ENCODE measurements around the gene F10.

The F10 gene

DNA sequence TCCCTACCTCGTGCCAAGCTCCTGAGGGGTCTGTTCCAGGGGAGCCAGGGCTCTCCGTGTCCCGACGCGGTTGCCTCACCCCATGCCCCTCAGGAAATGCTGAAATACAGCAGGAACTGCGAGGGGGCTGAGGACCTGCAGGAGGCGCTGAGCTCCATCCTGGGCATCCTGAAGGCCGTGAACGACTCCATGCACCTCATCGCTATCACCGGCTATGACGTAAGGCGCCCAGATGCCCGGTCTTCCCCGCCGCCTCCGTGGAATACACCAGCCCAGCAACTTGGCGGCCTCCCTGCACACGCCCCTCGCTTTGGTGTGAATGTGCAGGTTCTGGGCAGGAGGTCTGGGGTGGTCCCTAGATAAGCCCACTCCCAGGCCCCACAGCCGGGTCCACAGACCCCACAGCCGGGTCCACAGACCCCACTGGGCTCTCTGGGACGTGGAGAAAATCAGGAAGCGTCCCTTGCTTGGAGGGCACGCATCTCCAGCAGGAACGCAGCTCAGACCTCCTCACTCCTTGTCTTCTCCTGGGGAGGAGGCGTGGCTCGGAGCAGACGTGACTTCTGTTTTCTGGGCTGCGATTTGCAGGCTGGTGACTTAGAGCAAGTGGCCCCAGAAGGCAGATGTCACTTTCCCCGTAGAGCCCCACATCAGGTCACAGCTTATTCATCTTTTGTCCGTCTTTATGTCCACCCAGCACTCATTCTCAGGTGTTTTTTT is 36.4 kb upstream of the F10 start:
- no peak for DNase-seq (ENCODE audit: extremely low spot score)
- no peak for TF ChIP-seq SUZ12 (IDR thresholded peaks at IDR 0.05)
- no peak for TF ChIP-seq ZNF384 (IDR thresholded peaks at IDR 0.05)
- TF ChIP-seq HDGF (IDR thresholded peaks at IDR 0.05; ENCODE audit: borderline replicate concordance) = no peak
- no peak for TF ChIP-seq CTBP1 (IDR thresholded peaks at IDR 0.05; ENCODE audit: borderline replicate concordance)
- TF ChIP-seq FOXA1 (IDR thresholded peaks at IDR 0.05) = no peak
- no peak for TF ChIP-seq SP1 (IDR thresholded peaks at IDR 0.05)
- no peak for TF ChIP-seq NFRKB (IDR thresholded peaks at IDR 0.05)
- no peak for TF ChIP-seq LEF1 (IDR thresholded peaks at IDR 0.05; ENCODE audit: borderline replicate concordance)
- TF ChIP-seq ARNT (IDR thresholded peaks at IDR 0.05) = no peak
- TF ChIP-seq L3MBTL2 (conservative IDR thresholded peaks at IDR 0.05) = no peak
- POLR2A ChIA-PET = no interaction called here
- CTCF ChIA-PET = no interaction called here

DNA sequence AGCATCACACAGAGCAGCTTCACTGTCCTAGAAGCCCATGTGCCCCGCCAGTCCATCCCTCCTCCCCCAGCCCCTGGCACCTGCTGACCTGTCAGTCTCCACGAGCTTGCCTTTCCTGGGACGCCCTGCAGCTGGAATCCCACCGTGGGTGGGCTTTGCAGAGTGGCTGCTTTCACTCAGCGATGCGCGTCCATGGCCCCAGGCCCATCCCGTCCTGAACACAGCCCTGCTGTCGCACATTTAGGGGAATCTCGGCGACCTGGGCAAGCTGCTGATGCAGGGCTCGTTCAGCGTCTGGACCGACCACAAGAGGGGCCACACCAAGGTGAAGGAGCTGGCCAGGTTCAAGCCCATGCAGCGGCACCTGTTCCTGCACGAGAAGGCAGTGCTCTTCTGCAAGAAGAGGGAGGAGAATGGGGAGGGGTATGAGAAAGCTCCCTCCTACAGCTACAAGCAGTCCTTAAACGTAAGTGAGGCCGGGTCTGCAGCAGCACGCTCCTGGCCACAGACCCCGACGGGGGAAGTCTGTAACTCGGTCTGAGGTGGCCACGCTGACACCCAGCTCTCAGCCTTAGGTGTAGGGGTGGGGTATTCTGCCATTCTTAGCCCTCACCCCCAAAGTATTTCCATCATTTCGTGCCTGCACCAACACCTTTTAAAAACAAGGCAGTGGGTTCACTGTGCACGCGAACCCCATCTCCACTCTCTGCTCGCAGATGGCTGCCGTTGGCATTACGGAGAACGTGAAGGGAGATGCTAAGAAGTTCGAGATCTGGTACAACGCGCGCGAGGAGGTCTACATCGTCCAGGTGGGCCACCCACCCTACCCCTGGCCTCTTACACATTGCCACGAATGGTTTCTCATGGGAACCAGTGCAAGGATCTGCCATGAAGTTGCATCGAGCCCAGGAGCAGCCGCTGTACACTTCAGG is 35.3 kb upstream of the F10 start:
- DNase-seq (ENCODE audit: extremely low spot score) = no peak
- ChIA-PET CTCF (no interaction called here), POLR2A (no interaction called here)
- TF ChIP-seq L3MBTL2 (conservative IDR thresholded peaks at IDR 0.05) = no peak

DNA sequence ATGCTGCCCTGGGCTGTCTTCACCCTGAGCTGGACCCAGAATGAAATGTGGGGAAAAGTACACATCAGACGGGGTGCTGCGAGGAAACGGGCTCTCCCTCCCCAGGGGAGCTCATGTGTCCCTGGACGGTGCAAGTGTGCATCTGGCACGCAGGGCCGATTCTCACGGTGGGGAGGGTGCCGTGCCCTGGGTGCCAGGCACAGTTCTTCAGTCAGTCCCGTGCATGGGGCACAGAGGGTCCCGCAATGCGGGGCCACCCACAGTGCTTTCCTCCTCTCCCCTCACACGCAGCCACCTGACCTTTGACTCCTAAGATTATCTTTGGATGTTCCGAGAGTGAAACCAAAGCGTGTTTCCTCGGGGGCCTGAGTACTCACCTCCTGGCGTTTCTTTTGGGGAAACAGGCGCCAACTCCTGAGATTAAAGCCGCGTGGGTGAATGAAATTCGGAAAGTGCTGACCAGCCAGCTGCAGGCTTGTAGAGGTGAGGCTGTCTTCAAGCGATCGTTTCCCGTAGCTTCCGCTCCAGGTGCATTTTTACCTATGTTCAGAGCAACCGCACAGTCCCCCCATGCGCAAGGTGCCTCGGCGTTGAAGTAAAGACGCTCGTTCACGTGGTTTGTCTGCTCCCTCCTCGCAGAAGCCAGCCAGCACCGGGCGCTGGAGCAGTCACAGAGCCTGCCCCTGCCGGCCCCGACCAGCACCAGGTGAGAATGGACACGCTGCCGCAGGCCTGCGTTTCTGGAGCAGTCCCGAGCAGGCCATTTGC is 34.5 kb upstream of the F10 start:
- TF ChIP-seq SUZ12 (IDR thresholded peaks at IDR 0.05) (no peak), ARNT (IDR thresholded peaks at IDR 0.05) (no peak), LEF1 (IDR thresholded peaks at IDR 0.05; ENCODE audit: borderline replicate concordance) (no peak), HDGF (IDR thresholded peaks at IDR 0.05; ENCODE audit: borderline replicate concordance) (no peak), L3MBTL2 (conservative IDR thresholded peaks at IDR 0.05) (no peak), TARDBP (IDR thresholded peaks at IDR 0.05) (no peak), ZNF384 (IDR thresholded peaks at IDR 0.05) (no peak), NFRKB (IDR thresholded peaks at IDR 0.05) (no peak), ELF4 (IDR thresholded peaks at IDR 0.05) (no peak), BHLHE40 (IDR thresholded peaks at IDR 0.05; ENCODE audit: borderline replicate concordance) (no peak), SP1 (IDR thresholded peaks at IDR 0.05) (no peak), FOXA1 (IDR thresholded peaks at IDR 0.05) (no peak), CTBP1 (IDR thresholded peaks at IDR 0.05; ENCODE audit: borderline replicate concordance) (no peak), FOXM1 (IDR thresholded peaks at IDR 0.05; ENCODE audit: borderline replicate concordance) (no peak), FOXK2 (IDR thresholded peaks at IDR 0.05) (no peak)
- TF ChIP-seq, protein P1, sequence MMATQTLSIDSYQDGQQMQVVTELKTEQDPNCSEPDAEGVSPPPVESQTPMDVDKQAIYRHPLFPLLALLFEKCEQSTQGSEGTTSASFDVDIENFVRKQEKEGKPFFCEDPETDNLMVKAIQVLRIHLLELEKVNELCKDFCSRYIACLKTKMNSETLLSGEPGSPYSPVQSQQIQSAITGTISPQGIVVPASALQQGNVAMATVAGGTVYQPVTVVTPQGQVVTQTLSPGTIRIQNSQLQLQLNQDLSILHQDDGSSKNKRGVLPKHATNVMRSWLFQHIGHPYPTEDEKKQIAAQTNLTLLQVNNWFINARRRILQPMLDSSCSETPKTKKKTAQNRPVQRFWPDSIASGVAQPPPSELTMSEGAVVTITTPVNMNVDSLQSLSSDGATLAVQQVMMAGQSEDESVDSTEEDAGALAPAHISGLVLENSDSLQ (IDR thresholded peaks at IDR 0.05) = no peak
- ChIA-PET CTCF (no interaction called here), POLR2A (no interaction called here)
- no peak for DNase-seq (ENCODE audit: extremely low spot score)

DNA sequence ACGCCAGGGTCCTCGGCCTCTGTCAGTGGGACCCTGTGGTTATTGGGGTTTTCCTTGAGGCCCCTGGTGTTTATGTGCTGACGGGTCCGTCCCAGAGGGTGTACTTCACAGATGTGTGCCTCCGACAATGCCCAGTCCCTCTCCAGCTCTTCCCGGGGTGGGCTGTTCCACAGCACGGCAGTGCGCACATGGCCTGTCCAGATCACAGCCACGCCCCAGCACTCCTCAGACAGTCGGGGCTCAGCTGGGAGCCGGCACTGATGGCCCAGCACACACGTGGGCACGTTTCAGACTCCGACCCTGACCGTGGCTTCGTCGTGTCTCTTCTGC is 33.9 kb upstream of the F10 start:
- POLR2A ChIA-PET = no interaction called here
- CTCF ChIA-PET = no interaction called here
- no peak for DNase-seq (ENCODE audit: extremely low spot score)
- TF ChIP-seq LEF1 (IDR thresholded peaks at IDR 0.05; ENCODE audit: borderline replicate concordance) = no peak
- TF ChIP-seq ARNT (IDR thresholded peaks at IDR 0.05) = no peak
- TF ChIP-seq ELF4 (IDR thresholded peaks at IDR 0.05) = no peak
- TF ChIP-seq FOXM1 (IDR thresholded peaks at IDR 0.05; ENCODE audit: borderline replicate concordance) = no peak
- no peak for TF ChIP-seq L3MBTL2 (conservative IDR thresholded peaks at IDR 0.05)
- TF ChIP-seq TARDBP (IDR thresholded peaks at IDR 0.05) = no peak
- no peak for TF ChIP-seq FOXA1 (IDR thresholded peaks at IDR 0.05)
- no peak for TF ChIP-seq NFRKB (IDR thresholded peaks at IDR 0.05)
- TF ChIP-seq CTBP1 (IDR thresholded peaks at IDR 0.05; ENCODE audit: borderline replicate concordance) = no peak
- TF ChIP-seq SUZ12 (IDR thresholded peaks at IDR 0.05) = no peak
- no peak for TF ChIP-seq ZNF384 (IDR thresholded peaks at IDR 0.05)
- TF ChIP-seq, protein P1 (IDR thresholded peaks at IDR 0.05) = no peak

DNA sequence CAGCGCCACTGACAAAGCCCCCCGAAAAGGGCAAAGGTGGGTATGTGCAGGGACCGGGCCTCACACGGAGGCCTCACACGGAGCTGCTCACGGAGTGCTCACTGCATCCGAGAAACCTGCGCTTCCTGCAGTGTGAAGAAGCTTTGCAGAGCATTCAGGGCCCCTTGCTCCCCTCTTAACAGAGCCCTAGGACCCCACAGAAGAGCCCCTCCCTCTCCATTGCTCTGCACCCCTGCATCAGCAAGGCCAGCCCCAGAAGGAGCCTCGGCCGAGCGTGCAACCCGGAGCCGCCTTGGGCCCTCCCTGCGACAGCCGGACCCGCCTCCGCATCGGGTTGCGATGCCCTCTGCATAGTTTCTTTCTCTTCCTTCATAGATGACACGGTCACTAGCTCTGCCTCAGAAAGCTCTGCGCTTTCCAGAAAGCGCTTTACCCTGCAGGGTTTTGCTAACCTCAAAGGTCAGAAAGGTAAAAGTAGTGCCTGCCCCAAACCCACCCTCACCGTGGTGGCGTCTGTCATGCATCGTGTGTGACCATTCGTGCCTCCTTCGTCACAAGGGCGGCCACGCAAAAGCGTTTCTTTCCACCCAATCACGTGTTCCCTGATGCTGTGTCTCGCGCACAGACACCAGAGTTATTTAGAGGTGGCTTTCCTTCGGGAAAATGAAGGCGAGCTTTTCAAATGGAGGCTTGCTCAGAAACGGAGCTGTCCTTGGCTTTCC is 32.7 kb upstream of the F10 start:
- no peak for TF ChIP-seq L3MBTL2 (conservative IDR thresholded peaks at IDR 0.05)
- TF ChIP-seq ARNT (IDR thresholded peaks at IDR 0.05) = no peak
- no peak for TF ChIP-seq BHLHE40 (IDR thresholded peaks at IDR 0.05; ENCODE audit: borderline replicate concordance)
- no peak for TF ChIP-seq SP1 (IDR thresholded peaks at IDR 0.05)
- TF ChIP-seq FOXM1 (IDR thresholded peaks at IDR 0.05; ENCODE audit: borderline replicate concordance) = no peak
- no peak for TF ChIP-seq FOXK2 (IDR thresholded peaks at IDR 0.05)
- TF ChIP-seq FOXA1 (IDR thresholded peaks at IDR 0.05) = no peak
- no peak for TF ChIP-seq ELF4 (IDR thresholded peaks at IDR 0.05)
- TF ChIP-seq NFRKB (IDR thresholded peaks at IDR 0.05) = no peak
- TF ChIP-seq, protein P1 (IDR thresholded peaks at IDR 0.05) = no peak
- no peak for TF ChIP-seq SUZ12 (IDR thresholded peaks at IDR 0.05)
- TF ChIP-seq LEF1 (IDR thresholded peaks at IDR 0.05; ENCODE audit: borderline replicate concordance) = no peak
- no peak for TF ChIP-seq ZNF384 (IDR thresholded peaks at IDR 0.05)
- no peak for TF ChIP-seq HDGF (IDR thresholded peaks at IDR 0.05; ENCODE audit: borderline replicate concordance)
- no peak for TF ChIP-seq CTBP1 (IDR thresholded peaks at IDR 0.05; ENCODE audit: borderline replicate concordance)
- TF ChIP-seq TARDBP (IDR thresholded peaks at IDR 0.05) = no peak

More for the DNA sequence above, 32.7 kb upstream of the F10 start:
- CTCF ChIA-PET = no interaction called here
- DNase-seq (ENCODE audit: extremely low spot score) = no peak
- POLR2A ChIA-PET = no interaction called here

All from HEK293T (cell line).